ENCODE data around the gene INTS1.

The INTS1 gene

DNA sequence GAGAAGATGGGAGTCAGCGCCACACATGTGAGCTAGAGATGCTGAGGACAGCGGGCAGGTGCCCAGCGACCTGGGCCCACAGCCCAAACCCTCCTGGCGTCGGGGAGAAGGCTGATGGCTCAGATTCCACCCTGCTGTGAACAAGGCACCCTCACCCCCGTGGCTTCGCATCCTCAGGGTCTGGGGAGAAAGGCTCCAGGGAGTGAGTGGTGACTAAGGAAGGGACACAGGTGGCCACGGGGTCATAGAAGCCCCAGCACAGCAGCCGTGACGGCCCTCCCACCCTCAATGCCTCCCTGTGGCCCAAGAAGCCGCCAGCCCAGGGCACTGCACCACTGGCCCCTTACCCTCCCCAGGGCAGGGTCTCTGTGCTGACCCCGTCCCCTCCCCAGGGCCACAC, 19.6 kb downstream of the INTS1 start:
- no peak for DNase-seq

DNA sequence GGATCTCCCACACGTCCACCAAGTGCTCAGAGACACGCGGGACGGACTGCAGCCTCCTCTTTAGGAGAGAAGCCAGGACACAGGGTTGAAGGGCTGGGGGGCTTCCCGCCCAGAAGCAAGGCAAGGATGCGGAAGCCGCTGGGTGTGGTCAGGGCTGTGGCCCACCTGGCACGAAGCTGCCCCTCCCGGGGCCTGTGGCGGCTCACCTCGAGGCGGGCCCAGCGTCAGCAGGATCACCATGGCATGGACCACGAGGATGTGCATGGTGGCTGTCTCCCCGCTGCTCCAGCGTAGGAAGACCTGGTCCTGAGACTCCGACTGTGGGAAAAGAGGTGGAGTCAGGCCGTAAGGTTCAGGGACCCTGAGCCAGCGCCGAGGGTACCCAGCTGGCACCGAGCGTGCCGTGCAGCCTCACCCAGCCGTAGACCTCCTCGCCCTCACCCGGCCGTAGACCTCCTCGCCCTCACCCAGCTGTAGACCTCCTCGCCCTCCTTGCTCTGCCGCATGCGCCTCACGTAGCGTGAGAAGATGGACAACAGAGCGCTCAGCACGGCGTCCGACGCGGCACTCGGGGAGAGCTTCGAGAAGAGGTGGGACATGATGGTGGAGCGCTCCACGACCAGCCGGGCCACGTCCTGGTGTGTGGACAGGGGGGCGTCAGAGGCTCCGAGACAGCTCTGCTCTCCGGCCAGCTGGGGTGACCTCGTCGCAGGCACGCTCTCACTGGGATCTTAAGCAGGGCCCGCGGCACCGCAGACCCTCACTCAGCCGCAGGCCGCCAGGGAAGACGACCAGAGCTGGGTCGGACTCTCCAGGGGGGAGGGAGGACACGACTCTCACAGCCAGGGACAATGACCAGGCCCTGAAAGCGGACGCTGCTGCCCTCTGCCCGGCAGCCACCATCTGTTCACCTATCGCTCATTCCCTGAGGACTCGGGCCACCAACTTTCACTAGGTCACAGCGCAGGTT, 20.4 kb downstream of the INTS1 start:
- no peak for DNase-seq

DNA sequence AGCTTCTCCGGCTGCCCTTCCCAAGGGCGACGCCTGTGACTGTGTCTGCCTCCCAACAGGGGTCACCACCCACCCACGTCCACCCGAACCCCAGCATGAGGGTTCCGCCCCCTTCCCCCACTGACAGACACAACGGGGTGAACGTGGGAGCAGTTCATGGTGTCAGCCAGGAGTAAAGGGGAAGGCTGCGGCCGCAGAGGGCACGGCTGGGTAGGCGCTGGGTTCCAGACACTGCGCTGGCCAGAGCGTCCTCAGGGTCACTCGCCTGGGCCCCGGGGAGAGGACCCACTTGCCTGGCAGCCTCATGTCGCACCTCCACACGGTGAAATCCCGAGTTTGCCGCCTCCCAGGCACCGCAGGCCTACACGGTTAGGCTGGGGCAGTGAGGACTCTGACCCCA, 21.1 kb downstream of the INTS1 start:
- no peak for DNase-seq

DNA sequence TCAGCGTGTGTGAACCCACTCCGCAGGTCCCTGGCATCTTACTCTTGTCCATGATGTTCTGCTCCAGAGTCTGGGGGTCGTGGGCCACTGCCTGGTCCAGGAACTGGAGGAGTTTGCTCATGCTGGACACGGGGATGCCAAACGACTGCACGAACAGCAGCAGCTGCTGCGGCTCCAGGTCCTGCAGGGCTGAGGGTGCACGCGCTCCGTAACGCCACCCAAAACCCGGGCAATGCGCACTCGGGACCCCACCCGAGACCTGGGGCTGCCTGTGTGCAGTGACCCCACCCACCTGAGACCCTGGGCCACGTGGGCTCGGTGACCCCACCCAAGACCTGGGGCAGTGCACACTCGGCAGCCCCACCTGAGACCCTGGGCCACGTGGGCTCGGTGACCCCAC, 22.9 kb downstream of the INTS1 start:
- DNase-seq = no peak

DNA sequence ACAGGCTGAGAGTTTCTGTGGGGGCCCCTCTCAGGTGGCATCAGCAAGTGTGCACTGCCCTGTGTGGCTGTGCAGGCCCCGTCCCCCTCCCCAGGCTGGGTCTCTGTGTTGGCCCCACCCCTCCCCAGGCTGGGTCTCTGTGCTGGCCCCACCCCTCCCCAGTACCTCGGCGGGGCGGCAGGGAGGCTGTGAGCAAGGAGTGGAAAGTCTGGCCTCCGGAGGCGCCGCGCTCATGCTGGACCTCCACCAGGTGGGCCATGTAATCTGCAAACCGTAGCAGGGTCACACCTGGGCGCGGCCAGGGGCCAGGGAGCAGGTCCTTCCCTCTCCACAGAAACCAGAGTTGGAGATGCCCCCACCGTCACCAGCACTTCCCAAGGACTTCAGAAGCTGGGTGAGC, 23.5 kb downstream of the INTS1 start:
- no peak for DNase-seq

DNA sequence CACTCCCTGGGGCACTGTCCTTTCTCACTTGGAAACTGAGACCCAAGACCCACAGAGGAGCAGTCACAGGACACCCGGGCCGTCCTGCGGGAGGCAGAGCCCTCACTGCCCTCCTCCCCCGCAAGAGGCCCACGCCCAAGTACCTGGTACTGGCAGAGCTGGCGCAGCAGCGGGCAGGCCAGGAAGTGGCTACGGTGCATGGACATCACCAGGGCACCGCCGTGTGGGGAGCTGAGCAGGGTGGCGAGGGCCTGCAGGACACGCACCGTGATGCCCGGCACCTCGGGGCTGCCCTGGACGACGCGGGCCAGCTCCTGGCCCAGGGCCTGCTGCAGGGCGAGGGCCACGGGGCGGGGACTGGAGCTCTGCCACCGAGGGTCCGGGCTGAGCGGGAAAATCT, 24.9 kb downstream of the INTS1 start:
- DNase-seq = no peak

DNA sequence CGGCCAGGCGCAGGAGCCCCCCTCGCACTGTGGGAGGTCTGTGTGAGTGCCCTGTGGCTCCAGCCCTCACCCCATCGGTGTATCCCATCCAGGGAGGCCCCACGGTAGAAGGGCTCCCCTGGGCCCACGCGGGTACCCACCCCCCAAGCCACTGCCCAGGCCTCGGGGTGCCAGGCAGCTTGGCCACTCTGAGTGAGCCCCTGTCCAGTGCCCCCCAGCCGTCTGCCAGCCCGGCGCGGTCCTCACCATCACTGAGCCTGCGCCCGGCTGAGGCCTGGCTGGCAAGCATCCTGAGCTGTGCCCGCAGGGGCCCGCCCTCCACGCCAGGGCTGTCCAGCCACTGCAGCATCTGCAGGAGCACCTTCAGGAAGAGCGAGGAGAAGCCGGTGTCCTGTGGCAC, 25.7 kb downstream of the INTS1 start:
- DNase-seq = no peak

DNA sequence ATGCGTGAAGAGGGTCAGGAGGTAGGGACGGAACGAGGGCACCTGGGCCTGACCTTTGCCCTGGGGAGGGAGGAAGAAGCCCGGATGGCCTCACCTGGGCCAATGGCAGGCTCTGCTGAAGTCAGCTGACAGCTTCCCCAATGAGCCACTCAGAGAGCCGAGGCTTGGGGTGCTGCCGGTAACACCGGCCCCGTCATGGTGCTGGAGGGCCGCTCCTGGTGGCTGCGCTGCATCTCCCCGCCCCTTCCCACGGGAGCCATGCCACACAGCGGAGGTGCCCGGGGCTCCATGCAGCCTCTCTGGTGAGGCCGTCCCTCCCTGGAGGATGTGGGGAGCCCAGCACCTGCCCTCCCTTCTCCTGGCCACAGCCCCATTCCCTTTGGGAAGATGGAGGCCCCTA, 27.3 kb downstream of the INTS1 start:
- no peak for DNase-seq

DNA sequence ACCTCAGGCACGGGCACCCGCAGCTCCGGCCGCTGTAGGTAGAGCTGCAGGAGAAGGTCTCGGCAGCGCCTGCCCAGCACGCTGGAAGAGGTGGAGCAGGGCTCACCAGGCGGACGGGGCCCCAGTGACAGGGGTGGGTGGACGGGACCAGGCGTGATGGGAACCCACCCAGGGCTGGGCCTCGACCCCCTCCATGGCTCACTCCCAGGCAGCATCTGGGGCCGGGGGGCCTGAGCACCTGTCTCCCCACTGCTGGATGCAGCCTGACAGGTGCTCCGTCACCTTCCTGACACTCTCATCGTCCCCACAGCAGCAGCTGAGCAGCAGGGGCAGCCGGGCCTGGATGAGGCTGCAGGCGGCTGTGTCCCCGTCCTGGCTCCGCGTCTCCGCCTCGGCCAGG, 28.2 kb downstream of the INTS1 start:
- DNase-seq = no peak

DNA sequence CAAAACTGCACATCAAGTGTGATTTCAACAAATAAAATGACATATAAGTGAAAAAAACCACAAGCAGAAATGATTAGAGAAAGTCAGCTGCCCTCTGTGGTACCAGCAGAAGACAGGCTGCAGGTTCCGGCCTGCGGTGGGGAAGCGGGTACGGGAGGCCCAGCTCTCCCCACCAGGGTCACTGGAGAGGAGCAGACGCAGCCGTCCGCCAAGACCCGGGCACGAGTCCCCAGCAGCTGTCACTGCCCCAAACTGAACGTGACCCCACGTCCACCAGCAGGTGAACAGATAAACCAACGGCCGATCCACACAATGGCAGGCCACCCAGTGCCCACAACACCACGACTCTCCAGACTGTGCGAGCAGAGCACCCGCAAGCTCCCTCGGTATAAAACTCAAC, 28.8 kb downstream of the INTS1 start:
- no peak for DNase-seq

DNA sequence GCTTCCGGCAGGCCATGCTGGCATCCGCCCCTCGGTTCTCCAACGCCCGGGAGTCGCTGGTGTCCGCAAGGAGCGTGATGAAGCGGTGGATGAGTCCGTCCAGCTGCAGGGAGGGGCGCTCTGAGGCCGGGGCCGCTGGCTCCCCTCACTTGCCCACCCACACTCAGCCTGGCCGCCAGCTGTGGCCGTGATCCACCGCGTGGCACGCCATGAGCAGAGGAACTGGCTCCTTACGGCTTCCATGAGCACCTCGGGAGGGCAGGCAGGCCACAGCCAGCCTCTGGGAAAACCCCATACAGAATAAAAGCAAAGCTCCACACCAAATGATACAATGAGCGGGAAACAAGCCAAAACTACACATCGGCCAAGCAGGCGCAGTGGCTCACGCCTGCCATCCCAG, 29.5 kb downstream of the INTS1 start:
- no peak for DNase-seq

DNA sequence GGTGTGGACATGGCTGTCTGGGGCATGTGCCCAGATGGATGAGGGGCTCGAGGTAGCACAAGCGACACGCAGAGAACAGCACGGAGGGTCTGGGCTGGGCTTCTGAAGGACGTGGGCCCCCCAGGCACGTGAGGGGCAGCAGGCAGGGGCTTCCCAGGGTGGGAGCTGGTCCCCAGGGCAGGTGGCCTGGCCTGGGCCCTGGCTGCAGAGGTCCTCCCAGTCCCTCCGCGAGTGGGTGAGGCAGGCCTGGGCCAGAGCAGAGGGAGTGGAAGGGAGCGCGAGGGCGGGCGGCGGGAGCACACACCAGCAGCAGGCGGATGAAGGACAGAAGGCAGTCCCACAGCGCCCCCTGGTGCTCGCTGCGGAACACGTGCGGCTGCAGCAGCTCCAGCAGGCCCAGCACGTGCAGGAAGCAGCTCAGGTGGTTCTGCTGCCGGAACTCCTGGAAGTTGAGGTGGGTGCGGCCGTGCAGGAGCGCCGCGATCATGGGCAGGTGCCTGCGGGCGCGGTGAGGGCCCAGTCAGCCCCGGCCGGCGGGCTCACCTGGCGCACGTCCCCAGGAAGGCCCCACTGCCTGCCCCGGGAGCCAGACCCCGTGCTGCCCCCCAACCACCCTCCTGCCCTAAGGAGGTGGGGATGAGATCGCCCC, 30.2 kb downstream of the INTS1 start:
- DNase-seq = peak; percentile 34 to 35

DNA sequence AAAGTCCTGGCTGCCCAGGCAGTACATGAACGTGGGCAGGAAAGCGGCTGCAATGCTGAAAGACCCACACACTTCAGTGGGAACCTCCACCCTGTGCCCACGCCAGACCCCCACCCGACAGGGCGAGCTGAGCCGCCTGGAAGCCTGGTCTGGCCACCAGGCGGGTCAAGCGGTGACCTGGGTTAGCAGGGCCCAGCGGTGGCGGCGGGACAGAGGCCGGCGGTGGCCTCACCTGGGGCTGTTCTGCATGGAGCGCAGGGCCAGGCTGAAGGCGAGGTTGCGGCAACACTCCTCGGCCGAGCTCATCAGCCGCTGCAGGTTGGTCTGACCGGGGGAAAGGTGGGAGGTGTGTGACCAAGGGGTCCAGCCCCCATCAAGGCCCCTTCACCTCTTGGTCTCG, 33.3 kb downstream of the INTS1 start:
- DNase-seq = no peak

DNA sequence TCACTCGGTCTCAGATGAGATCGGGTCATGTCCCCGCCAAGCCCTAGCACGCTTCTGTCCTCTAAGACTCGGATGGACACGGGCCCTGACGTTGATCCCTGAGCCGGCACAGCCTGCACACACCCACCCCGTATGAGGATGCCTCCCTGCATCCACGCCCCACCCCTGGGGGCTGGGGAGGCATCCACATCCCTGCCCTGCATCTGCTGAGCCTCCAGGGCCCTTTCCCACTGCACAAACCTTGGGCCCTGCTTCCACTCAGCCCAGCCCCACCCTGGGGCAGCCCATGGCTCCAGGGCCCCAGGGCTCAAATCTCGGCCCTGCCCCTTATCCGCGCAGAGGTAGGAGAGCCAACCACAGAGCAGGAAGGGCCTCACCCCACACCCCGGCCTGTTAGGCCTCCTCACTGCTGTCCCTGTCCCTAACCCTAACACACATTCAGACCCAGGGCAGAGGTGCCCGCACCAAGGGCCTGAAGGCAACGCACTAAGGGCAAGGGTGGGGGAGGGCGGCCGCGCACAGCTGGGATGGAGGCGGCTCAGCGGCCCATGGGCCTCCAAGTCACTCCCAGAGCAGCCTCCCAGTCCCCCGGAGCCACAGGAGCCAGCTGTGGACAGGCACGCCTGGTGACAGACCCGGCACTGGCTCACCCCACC, 35.4 kb downstream of the INTS1 start:
- DNase-seq = no peak

DNA sequence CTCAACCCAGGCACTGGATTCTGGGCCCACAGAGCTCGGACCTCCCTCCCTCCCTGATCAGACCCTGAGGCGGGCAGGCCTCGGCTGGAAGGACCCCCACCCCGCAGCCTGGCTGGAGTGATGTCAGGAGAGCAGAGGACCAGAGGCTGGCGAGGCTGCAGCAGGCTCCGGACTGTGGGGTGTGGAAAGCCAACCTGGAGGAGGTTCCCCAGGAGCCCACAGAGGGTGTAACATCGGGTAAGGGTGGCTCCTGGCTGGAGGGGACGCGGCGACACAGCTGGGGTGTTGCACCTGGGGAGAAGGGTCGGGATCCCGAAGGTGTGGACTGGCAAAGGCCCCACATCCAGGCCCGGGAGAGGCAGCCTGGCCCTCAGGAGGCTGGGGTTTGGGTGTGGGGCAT, 36.0 kb downstream of the INTS1 start:
- no peak for DNase-seq

DNA sequence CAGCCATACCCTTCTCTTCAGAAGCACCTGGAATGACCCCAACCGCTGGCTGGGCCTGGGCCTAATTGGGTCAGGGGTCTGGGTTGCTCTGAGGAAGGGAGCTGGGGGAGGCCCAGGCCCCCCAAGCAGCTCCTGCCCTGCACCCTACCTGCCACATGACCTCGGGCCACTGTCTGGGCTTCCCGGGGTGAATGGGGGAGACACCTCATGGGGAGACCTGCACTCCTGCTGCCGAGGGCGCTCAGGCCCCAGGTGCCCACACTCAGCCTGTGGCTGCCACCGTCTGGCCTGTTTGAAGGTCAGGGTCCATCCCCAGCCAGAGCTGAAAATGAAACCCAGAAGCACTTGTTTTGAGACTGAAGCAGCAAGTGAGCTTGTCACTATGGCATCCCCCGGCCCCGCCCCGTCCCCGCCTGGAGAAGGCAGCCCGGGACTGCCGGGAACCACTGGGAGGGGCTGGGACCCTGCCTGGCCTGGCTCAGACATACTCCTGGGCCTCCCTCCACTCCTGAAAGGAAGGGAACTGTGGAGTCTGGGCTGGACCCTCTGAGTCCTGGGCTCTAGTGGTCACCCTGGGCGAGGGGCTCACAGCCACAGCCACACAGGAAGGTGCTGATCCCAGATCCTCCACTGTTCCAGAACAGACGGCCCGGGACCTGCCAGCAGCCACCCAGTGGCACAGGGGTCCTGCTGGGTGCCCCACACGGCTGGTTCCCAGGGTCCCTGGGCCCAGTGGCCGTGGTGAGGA, 37.5 kb downstream of the INTS1 start:
- DNase-seq = no peak

DNA sequence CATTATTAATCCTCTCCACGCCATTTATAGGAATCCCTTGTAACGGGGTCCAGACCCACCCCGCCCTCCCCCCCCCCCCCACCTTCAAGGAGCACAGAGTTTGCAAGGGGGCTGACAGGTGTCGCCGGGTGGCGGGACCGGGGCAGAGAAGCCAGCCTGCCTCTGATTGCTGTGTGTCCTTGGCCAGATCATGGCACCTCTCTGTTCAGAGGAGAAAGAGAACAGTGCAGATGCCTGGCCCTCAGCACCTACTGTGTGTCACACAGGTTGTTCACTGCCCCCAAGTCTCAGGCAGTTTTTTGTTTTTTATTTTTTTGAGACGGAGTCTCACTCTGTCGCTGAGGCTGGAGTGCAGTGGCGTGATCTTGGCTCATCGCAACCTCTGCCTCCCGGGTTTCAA, 39.5 kb downstream of the INTS1 start:
- DNase-seq = no peak

DNA sequence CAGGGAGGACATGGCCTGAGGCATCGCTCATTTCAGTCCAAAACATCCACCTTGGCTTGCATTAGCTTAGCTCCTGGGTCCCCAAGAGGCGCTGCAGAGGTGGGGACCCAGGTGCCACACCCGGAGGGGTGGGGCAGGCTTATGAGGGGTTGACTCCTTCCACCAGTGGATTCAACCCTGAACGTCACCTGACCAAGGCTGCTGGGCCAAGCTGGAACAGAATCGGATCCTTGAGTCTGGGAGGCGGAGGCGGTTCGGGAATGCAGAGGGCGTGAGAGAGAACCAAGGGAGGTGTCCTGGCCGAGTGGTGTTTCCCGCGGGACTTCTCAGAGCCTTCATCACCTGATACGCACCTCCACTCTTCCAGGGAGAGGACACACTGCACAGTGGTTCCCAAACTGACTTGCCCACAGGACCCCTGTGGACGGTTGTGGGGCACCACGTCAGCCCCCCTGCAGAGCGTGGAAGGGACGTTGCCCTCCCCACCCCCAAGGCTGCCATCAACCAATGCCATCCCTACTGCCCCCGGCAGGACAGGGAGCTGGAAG, 40.4 kb downstream of the INTS1 start:
- no peak for DNase-seq

DNA sequence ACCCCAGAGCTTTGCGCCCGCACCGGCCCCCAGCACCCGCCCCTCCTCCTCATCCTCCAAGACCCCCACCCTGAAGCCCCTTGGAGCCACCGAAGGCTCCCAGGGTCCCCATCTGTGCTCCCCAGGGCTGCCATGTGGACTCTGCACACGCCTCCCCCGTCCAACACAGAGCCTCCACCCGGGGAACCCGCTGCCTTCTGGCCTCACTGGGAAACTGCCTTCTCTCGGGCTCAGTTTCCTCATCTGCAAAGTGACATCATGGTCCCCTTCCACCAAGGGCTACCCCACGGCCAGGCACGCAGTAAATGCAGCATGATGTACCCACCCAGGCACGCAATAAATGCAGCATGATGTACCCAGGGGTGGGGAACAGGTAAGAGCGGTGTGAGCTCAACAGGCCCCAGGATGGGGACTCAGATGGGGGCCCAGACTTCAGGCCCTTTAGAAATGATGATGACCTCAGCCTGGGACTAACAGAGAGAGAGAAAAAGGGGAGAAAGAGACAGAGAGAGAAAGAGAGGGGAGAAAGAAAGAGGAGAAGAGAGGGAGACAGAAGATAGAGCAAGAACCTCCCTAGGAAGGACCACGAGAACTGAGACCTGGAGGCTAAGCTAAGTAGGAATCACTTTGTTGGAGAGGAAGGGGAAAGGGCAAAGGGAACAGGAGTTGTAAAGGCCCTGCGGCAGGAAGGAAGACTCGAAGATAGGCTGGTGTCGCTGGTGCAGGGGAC, 42.4 kb downstream of the INTS1 start:
- DNase-seq = no peak

DNA sequence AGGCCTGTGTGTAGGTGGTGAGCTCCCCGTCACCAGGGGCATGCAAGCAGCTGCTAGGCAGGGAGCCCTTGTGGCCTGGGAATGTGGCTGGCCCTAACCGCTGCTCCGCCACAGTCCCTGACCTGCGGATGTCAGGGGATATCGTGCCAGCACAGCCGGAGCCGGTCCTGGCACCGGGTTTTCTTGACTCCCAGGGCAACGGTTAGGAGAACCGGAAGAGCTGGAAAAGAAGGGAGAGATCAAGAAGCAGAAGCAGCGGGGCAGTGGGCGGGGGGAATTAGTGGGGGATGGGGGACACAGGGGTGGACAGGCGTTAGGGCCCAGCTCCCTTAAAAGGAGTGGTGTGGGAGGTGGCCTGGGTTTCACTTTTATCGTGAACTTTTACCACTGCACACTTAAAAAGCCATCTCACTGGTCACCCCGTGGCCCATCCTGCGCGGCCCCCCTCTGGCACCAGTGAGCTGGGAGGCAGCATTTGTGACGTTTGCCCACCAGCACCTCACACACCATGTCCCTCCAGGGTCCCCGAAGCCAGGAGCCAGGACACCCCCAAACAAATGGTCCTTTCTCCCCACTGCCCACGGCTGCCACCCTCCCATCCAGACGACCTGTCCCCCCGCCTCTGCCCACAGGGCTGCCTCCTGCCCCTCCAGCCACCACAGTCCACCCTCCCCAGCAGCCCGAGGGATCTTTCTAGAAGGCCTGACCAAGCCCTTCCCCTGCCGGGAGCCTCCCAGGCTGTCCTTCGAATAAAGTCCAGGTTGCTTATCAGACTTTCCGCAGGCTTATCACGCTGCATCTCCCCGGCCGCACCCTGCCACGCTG, 43.2 kb downstream of the INTS1 start:
- DNase-seq = no peak

Measured in AML-193 (cell line).